Stimulated activated CD4-positive, alpha-beta T cell treated with anti-CD3 and anti-CD28 coated beads, Interleukin-15, amount 100 ng/mL, for 24 hours (primary cell): ENCODE measurements around the gene IZUMO2.

Experiments used
- DNase-seq: peaks from one replicate; pipeline ENCODE4 v3.0.0-alpha.2; 2020

The IZUMO2 gene

DNA sequence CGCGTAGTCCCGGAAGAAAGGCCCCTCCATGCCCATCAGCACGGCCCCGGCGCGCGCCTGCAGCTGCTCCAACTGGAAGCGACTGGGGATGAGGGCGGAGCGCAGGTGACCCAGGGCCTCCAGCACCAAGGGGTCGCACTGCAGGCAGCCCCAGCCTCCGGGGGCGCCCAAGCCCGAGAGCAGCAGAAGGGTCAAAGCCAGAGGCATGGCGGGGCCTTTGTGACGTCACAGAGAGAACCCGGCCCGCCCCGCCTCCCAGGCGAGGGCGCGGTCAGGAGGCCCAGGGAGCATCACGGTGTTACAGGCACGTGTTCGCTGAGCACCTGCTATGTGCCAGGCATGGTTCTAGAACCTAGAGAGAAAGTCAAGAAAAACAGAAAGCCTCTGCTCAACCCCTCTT, at the start of gene IZUMO2:
TSS of gene IZUMO2 (minus strand) at position 294 of the 400 bp plus-strand sequence. CDS start at position 207, 87 bp downstream.
- DNase-seq: peak; percentile 11

DNA sequence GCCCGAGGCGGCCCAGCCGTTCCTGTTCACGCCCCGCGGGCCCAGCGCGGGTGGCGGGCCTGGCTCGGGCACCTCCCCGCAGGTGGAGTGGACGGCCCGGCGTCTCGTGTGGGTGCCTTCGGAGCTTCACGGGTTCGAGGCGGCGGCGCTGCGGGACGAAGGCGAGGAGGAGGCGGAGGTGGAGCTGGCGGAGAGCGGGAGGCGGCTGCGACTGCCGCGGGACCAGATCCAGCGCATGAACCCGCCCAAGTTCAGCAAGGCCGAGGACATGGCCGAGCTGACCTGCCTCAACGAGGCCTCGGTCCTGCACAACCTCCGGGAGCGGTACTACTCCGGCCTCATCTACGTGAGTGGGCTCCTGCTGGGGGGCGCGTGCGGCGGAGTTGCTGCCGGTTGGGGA, 47.3 kb upstream of the IZUMO2 start:
- no peak for DNase-seq

GRCh38 chr19:50209131-50209530, 46.0 kb upstream of the IZUMO2 start:
- no peak for DNase-seq

- no peak for DNase-seq
These were observed 44.6 kb upstream of the IZUMO2 start for GRCh38 chr19:50207730-50208129.

DNA sequence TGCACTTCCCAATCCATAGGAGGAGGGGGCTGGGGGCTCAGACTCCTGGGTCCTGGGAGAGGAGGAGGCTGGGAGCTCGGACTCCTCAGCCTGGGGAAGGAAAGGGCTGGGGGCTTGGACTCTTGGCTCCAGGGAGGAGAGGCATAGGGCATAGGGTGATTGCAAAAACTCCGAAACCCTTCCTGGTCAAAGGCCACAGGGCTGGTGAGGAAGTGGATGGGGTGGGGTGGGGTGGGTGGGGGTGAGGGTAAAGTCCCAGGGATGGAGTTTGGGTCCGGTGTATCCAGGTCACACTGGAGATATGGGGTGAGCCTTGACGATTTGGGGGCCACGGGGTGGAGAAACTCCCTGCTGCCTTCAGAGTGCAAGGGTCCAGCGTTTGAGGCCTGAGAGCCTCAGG, 43.1 kb upstream of the IZUMO2 start:
- no peak for DNase-seq

- DNase-seq: no peak
These were observed 42.6 kb upstream of the IZUMO2 start for GRCh38 chr19:50205681-50206138.

GRCh38 chr19:50204811-50205675, 42.0 kb upstream of the IZUMO2 start:
- peak; percentile 25 for DNase-seq

DNA sequence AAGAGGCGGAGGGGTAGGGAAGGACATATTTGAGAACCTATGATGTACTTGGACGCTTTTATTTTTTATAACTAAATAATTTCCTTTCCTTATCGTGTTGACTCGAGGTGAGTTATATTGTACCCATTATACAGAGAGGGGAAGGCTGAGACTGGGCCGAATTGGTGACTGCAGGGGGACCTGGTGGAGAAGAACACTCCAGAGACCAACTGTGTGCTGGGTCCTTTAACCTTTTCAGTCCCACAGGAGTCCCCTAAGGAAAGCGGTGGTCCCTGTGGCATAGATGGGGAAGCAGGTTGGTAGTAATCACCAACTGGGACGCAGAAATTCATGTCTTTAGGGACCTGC, 41.0 kb upstream of the IZUMO2 start:
- no peak for DNase-seq

- DNase-seq: peak; percentile 55
These were observed 40.4 kb upstream of the IZUMO2 start, which contains the start of gene MYH14 for GRCh38 chr19:50203281-50204080. Gene MYH14 (plus strand): TSS chr19:50203622. CDS start chr19:50210366, 6,744 bp downstream.

GRCh38 chr19:50202962-50203280, 39.8 kb upstream of the IZUMO2 start:
- DNase-seq: no peak

- no peak for DNase-seq
These were observed 39.3 kb upstream of the IZUMO2 start for GRCh38 chr19:50202386-50202785.

DNA sequence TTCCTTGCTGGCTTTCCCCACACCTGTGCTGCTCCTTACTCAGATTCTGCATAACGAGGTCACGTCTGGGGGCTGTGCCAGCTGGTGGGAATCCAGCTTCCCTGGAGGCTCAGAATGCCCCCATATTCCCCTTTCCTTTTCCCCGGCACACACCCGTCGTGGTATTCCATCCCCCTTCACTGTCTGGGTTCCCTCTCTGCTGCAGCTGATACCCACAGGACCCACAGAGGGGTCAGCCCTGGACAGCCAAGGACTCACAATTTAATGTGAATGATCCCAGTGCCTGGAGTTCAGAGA, 36.1 kb upstream of the IZUMO2 start:
- no peak for DNase-seq

GRCh38 chr19:50198431-50199258, 35.6 kb upstream of the IZUMO2 start:
- no peak for DNase-seq

GRCh38 chr19:50197348-50197747, 34.3 kb upstream of the IZUMO2 start:
- DNase-seq: no peak

GRCh38 chr19:50196322-50196932, 33.3 kb upstream of the IZUMO2 start:
- DNase-seq: no peak

GRCh38 chr19:50195224-50195623, 32.1 kb upstream of the IZUMO2 start:
- DNase-seq: no peak

GRCh38 chr19:50192463-50193211, 29.6 kb upstream of the IZUMO2 start:
- no peak for DNase-seq

GRCh38 chr19:50191216-50191615, 28.1 kb upstream of the IZUMO2 start:
- no peak for DNase-seq

GRCh38 chr19:50190439-50190891, 27.4 kb upstream of the IZUMO2 start:
- DNase-seq: no peak

- DNase-seq: no peak
These were observed 26.2 kb upstream of the IZUMO2 start for GRCh38 chr19:50189331-50189730.

DNA sequence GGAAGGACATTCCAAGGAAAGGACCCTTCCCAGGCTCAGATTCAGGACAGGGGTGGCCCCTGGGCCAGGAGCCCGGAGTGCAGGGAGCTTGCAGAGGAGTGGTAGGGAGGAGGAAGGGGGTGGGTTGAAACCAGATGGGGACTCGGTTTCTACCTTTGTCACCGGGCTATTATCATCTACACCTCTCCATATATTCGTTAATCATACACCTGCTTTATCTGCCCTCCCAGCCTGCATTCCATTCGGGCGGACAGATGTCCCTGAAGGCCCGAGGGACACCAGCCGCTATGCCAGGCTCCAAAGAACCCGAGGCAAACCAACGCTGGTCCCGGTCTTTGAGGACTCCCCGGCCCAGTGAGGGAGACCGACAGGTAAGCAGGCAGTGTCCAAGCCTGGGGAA, 24.9 kb upstream of the IZUMO2 start:
- no peak for DNase-seq

DNA sequence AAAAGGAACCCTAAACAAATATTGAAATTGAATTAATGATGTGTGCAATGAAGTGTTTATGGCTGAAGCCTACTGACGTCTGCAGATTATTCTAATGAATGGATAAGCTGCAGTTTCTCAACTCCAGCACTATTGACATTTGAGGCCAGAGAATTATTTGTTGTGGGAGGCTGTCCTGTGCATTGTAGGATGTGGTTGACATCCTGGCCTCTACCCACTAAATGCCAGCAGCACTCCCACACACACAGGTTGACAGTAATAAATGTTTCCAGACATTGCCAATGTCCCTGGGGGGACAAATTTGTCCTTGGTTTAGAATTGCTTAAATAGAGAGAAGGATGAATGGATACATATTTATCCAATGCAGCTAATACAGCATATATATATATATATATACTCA, 21.1 kb upstream of the IZUMO2 start:
- DNase-seq: no peak
